IMR-90 (cell line): ENCODE data around the gene IFRD1. TPM values are rescaled to one million over a fixed set of nuclear protein-coding genes. Genes with fewer than 3 reads are reported as not detected.

ENCODE experiments used
- ATAC-seq: fragments of 200-7000 bp; cut with Tn5 transposase; 2 replicates; pipeline ENCODE4 v1.9.1; 2020; ENCODE audit warnings: low read depth, mild to moderate bottlenecking, moderate library complexity
- BruUV-seq: library from RNA; stranded (reverse); fragments of 400-500 nt; replicated peaks from 2 replicates; lab custom pipeline; 2021; lab: Mats Ljungman, UMichigan
- CTCF ChIA-PET: fragments of 300-600 bp; formaldehyde crosslinking; extraction: SDS; loops from one replicate; lab custom pipeline; 2021; ENCODE audit warnings: antibody characterized with exemption; lab: Yijun Ruan, JAX
- POLR2A ChIA-PET: fragments of 300-600 bp; sonication (Branson Sonifier 250); formaldehyde crosslinking; loops from one replicate; lab custom pipeline; 2022; ENCODE audit warnings: antibody characterized with exemption; ENCODE audit not compliant: unreplicated experiment; lab: Charles Lee
- DNase-seq: peaks from one replicate; pipeline ENCODE4 v3.0.0; 2013
- H2AFZ ChIP-seq: replicated peaks from 2 replicates; pipeline ENCODE3; 2013; ENCODE audit warnings: low read length, mild to moderate bottlenecking; ENCODE audit not compliant: poor library complexity
- H2AK5ac ChIP-seq: 2 replicates; pipeline ENCODE4 v1.6.1; 2013; ENCODE audit warnings: low read depth, low read length, inconsistent platforms
- H2AK9ac ChIP-seq: replicated peaks from 2 replicates; pipeline ENCODE3; 2013; ENCODE audit warnings: mild to moderate bottlenecking, low read depth, low read length, moderate library complexity; ENCODE audit not compliant: poor library complexity
- H2BK120ac ChIP-seq: 2 replicates; pipeline ENCODE4 v1.6.1; 2013; ENCODE audit warnings: low read depth, low read length, inconsistent platforms
- H2BK15ac ChIP-seq: 3 replicates; pipeline ENCODE4 v1.6.1; 2013; ENCODE audit warnings: low read depth, low read length, inconsistent platforms
- H2BK20ac ChIP-seq: 2 replicates; pipeline ENCODE4 v1.6.1; 2013; ENCODE audit warnings: low read depth, mild to moderate bottlenecking, inconsistent platforms, low read length, moderate library complexity
- H2BK5ac ChIP-seq: 2 replicates; pipeline ENCODE4 v1.6.1; 2013; ENCODE audit warnings: mild to moderate bottlenecking, low read depth, low read length, inconsistent platforms; ENCODE audit not compliant: poor library complexity, severe bottlenecking
- H3K14ac ChIP-seq: replicated peaks from 2 replicates; pipeline ENCODE4 v1.6.1; 2013; ENCODE audit warnings: low read depth, low read length, inconsistent platforms
- H3K18ac ChIP-seq: 2 replicates; pipeline ENCODE4 v1.6.1; 2013; ENCODE audit warnings: low read depth, low read length, control low read depth
- H3K23ac ChIP-seq: 2 replicates; pipeline ENCODE4 v1.6.1; 2013; ENCODE audit warnings: low read depth, low read length, inconsistent platforms
- H3K27ac ChIP-seq: 2 replicates; pipeline ENCODE4 v1.5.1; 2013; ENCODE audit warnings: mild to moderate bottlenecking, control low read depth, low read length; ENCODE audit not compliant: insufficient read depth
- H3K27me3 ChIP-seq: 2 replicates; pipeline ENCODE4 v1.6.1; 2013; ENCODE audit warnings: low read length; ENCODE audit not compliant: control insufficient read depth, insufficient read depth
- H3K36me3 ChIP-seq: 2 replicates; pipeline ENCODE4 v1.6.1; 2013; ENCODE audit warnings: low read length, mixed read lengths; ENCODE audit not compliant: control insufficient read depth, insufficient read depth
- H3K4ac ChIP-seq: 2 replicates; pipeline ENCODE4 v1.6.1; 2013; ENCODE audit warnings: low read depth, low read length, inconsistent platforms
- H3K4me1 ChIP-seq: 2 replicates; pipeline ENCODE4 v1.6.1; 2013; ENCODE audit warnings: low read length, mixed read lengths; ENCODE audit not compliant: control insufficient read depth, insufficient read depth
- H3K4me2 ChIP-seq: 2 replicates; pipeline ENCODE4 v1.6.1; 2013; ENCODE audit warnings: low read depth, mild to moderate bottlenecking, control low read depth, low read length, moderate library complexity
- H3K4me3 ChIP-seq: 2 replicates; pipeline ENCODE4 v1.5.1; 2013; ENCODE audit warnings: low read depth, mild to moderate bottlenecking, control low read depth, low read length, moderate library complexity; ENCODE audit not compliant: insufficient read depth
- H3K56ac ChIP-seq: 2 replicates; pipeline ENCODE4 v1.6.1; 2013; ENCODE audit warnings: low read length, inconsistent platforms; ENCODE audit not compliant: insufficient read depth; ENCODE audit errors: extremely low read depth
- H3K79me1 ChIP-seq, 2 experiments: 2 replicates each; pipeline ENCODE4 v1.6.1; 2013; ENCODE audit warnings: low read length in 2 of 2, inconsistent platforms in 1 of 2, low read depth in 1 of 2
- H3K9ac ChIP-seq: 2 replicates; pipeline ENCODE4 v1.6.1; 2013; ENCODE audit warnings: low read depth, low read length, control low read depth
- H3K9me1 ChIP-seq: 2 replicates; pipeline ENCODE4 v1.6.1; 2013; ENCODE audit warnings: low read length, inconsistent platforms; ENCODE audit not compliant: insufficient read depth
- H3K9me3 ChIP-seq: 2 replicates; pipeline ENCODE4 v1.6.1; 2013; ENCODE audit warnings: low read length; ENCODE audit not compliant: control insufficient read depth, insufficient read depth
- H4K20me1 ChIP-seq: 2 replicates; pipeline ENCODE4 v1.6.1; 2013; ENCODE audit warnings: low read length, inconsistent platforms; ENCODE audit not compliant: insufficient read depth
- H4K5ac ChIP-seq: 2 replicates; pipeline ENCODE4 v1.6.1; 2013; ENCODE audit warnings: mild to moderate bottlenecking, low read depth, low read length, control low read depth
- H4K8ac ChIP-seq, 2 experiments: 2 replicates each; pipeline ENCODE4 v1.6.1; 2013; ENCODE audit warnings: low read depth in 2 of 2, low read length in 2 of 2, control low read depth in 1 of 2, inconsistent platforms in 1 of 2
- H4K91ac ChIP-seq: 2 replicates; pipeline ENCODE4 v1.6.1; 2013; ENCODE audit warnings: low read depth, low read length, inconsistent platforms; ENCODE audit not compliant: insufficient read depth
- NFE2L2 ChIP-seq: fragments of 150-350 bp; IDR thresholded peaks from 2 replicates; pipeline ENCODE4 v1.6.1; 2016; ENCODE audit warnings: low read depth, mild to moderate bottlenecking, low read length
- RAD21 ChIP-seq: IDR thresholded peaks from 2 replicates; pipeline ENCODE4 v1.6.1; 2012; ENCODE audit warnings: low read length, improper control_type of control experiment
- WGBS, 2 experiments: methylation state at CpG; one replicate each; pipeline versions ENCODE4 v1.1.5 to v1.1.7; 2013; ENCODE audit warnings: missing lambda C conversion rate in 2 of 2; ENCODE audit not compliant: insufficient read length in 1 of 2; ENCODE audit errors: extremely low coverage in 2 of 2; 5-methylcytosine and 5-hydroxymethylcytosine counted together
- dilution Hi-C: fragments of 300-500 bp; cut with HindIII; formaldehyde crosslinking; loops from one replicate; pipeline ENCODE4 v1.14.3; 2018; ENCODE audit warnings: low sequenced_read_pairs; ENCODE audit not compliant: unreplicated experiment
- in situ Hi-C: fragments of 300-500 bp; cut with MboI; formaldehyde crosslinking; loops from 3 replicates; pipeline ENCODE4 v1.14.3; 2019; ENCODE audit warnings: low sequenced_read_pairs, inconsistent platforms, mixed read lengths
- intact Hi-C: fragments of 100-400 bp; cut with micrococcal nuclease; formaldehyde crosslinking; loops from 2 replicates; pipeline ENCODE4 v1.10.0; 2022
- polyA plus RNA-seq, 3 experiments: library from polyadenylated mRNA; depleted of rRNA; stranded (reverse); fragments of >200 nt; gene quantifications; 2 replicates each; pipeline ENCODE4 v1.2.3, GENCODE V29; 2012; ENCODE audit warnings: low replicate concordance in 1 of 3
- total RNA-seq: library from RNA; depleted of rRNA; stranded (reverse); fragments of >200 nt; gene quantifications from 2 replicates; pipeline ENCODE4 v1.2.3, GENCODE V29; 2012

The IFRD1 gene
- total and polyA plus RNA-seq, 2 of the 4 experiments (the other 2 are of a cell fraction), result 18.3 to 25.3 TPM

DNA sequence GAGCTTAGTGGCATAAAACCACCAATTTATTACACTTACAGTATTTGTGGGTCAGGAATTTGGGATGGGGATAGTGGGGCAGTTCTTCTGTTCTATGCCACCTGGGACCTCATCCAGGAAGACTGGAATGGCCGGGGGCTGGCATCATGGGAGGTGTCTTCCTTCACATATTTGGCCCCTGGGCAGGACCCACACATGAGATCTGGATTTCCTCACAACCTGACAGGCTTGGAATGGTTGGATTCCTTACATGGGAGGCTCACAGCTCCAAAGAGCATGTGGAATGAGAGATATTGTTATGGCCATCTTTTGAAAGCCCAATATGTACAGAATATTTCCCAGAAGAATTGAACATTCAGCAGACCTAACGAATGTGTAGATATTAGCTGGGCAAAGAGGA lies 52.4 kb downstream of the IFRD1 start:
- intact Hi-C loops, result loop anchor here (5.0 kb wide), 1 partner anchor 395 kb away; no protein-coding TSS in a partner anchor
- Histone ChIP-seq H2BK5ac (no peak overlapping the region), H3K14ac (no peak overlapping the region), H3K4me2 (no peak overlapping the region), H2BK15ac (no peak overlapping the region), H4K91ac (no peak overlapping the region), H2AK9ac (no peak overlapping the region), H2AK5ac (no peak overlapping the region), H4K5ac (no peak overlapping the region), H3K9me3 (no peaks in the 10 kb centered on the region), H3K79me1 (no peaks in the 10 kb centered on the region), H3K23ac (no peak overlapping the region), H4K8ac (no peak overlapping the region), H3K9ac (no peak overlapping the region), H2BK20ac (no peak overlapping the region), H4K20me1 (no peaks in the 10 kb centered on the region), H3K4me1 (no peaks in the 10 kb centered on the region), H3K4ac (no peak overlapping the region), H3K27me3 (no peaks in the 10 kb centered on the region), H3K4me3 (no peak overlapping the region), H3K36me3 (no peaks in the 10 kb centered on the region), H2AFZ (no peak overlapping the region), H3K9me1 (peaks cover 4% of the 10 kb centered on the region; the same call in 1 of the 2 replicates), H3K56ac (no peak overlapping the region), H3K27ac (no peak overlapping the region), H2BK120ac (no peak overlapping the region), H3K18ac (no peak overlapping the region)
- BruUV-seq, result no TSS peak
- DNase-seq (no peak), ATAC-seq (no peak)
- in situ Hi-C loops, result no loop called here
- no CpG with 5 or more reads among the region's 2 CpGs for WGBS, 2 experiments
- POLR2A ChIA-PET, result no interaction called here
- TF ChIP-seq NFE2L2 (no peak), RAD21 (no peak)
- CTCF ChIA-PET, result no interaction called here
- dilution Hi-C loops, result no loop called here
